A549 (cell line): Measurements from ENCODE around the gene LAMP5. TPM values are rescaled to one million over a fixed set of nuclear protein-coding genes. Genes with fewer than 3 reads are reported as not detected.
A peak's percentile ranks its signal among the peaks of the same experiment; 100 is the strongest.

Experiments
- ATAC-seq, 2 experiments: fragments of 200-7000 bp in 1 of 2; fragments of >200 bp in 1 of 2; cut with Nextera tagmentation in 1 of 2; cut with Tn5 transposase in 1 of 2; 3 replicates each; pipeline versions ENCODE4 v1.8.0 to v1.9.1; 2018 to 2020; ENCODE audit warnings: mild to moderate bottlenecking in 1 of 2, moderate library complexity in 1 of 2
- CTCF ChIA-PET: fragments of 300-600 bp; sonication (Branson Sonifier 250); formaldehyde crosslinking; extraction: SDS; loops from one replicate; lab custom pipeline; 2021; ENCODE audit warnings: antibody characterized with exemption, inconsistent platforms; lab: Yijun Ruan, JAX
- POLR2A ChIA-PET: fragments of 350-600 bp; formaldehyde crosslinking; extraction: SDS; loops from one replicate; lab custom pipeline; 2021; ENCODE audit warnings: antibody characterized with exemption, inconsistent platforms; lab: Yijun Ruan, JAX
- DNase-seq, 2 experiments: peaks; one replicate each; pipeline versions ENCODE4 v3.0.0 to v3.0.0-alpha.2; 2011 to 2016; ENCODE audit warnings: low read depth in 1 of 2, low spot score in 1 of 2
- FAIRE-seq: peaks from 2 replicates; lab custom pipeline; 2011; peaks lifted over from hg19 to GRCh38; lab: Jason Lieb, UNC
- H3K27ac ChIP-seq, 2 experiments: fragments of >200 bp; sonication (Bioruptor Twin); formaldehyde crosslinking; 3 replicates each; pipeline ENCODE4 v1.5.1; 2016 to 2017
- H3K4me1 ChIP-seq: fragments of >200 bp; sonication (Bioruptor Twin); formaldehyde crosslinking; 3 replicates; pipeline ENCODE4 v1.6.1; 2016
- H3K4me2 ChIP-seq: fragments of >200 bp; sonication (Bioruptor Twin); formaldehyde crosslinking; 3 replicates; pipeline ENCODE4 v1.6.1; 2016
- H3K4me3 ChIP-seq: fragments of >200 bp; sonication (Bioruptor Twin); formaldehyde crosslinking; 3 replicates; pipeline ENCODE4 v1.5.1; 2016
- H3K9me3 ChIP-seq: fragments of >200 bp; sonication (Bioruptor Twin); formaldehyde crosslinking; 3 replicates; pipeline ENCODE4 v1.6.1; 2016
- CBX2 ChIP-seq: fragments of 200-600 bp; sonication (generic); IDR thresholded peaks from 2 replicates; pipeline ENCODE4 v1.6.1; 2016; ENCODE audit warnings: low read depth, mild to moderate bottlenecking, borderline replicate concordance
- CBX8 ChIP-seq: fragments of 200-600 bp; sonication (generic); IDR thresholded peaks from 2 replicates; pipeline ENCODE4 v1.6.1; 2016
- CEBPB ChIP-seq, 2 experiments: fragments of >200 bp in 1 of 2; sonication (Bioruptor Twin) in 1 of 2; formaldehyde crosslinking in 1 of 2; IDR thresholded peaks; 2 replicates each; pipeline ENCODE4 v1.6.1; 2012 to 2016
- CHD2 ChIP-seq: fragments of 150-350 bp; IDR thresholded peaks from 2 replicates; pipeline ENCODE4 v1.6.1; 2014; ENCODE audit warnings: low read length; ENCODE audit not compliant: partially characterized antibody
- EHMT2 ChIP-seq: fragments of 200-600 bp; sonication (generic); IDR thresholded peaks from 2 replicates; pipeline ENCODE4 v1.6.1; 2016; ENCODE audit warnings: antibody characterized with exemption, low read depth, mild to moderate bottlenecking, moderate library complexity
- FOSB ChIP-seq: fragments of 250-450 bp; sonication (Bioruptor Pico); IDR thresholded peaks from 2 replicates; pipeline ENCODE4 v1.5.0; 2020; ENCODE audit warnings: mild to moderate bottlenecking, moderate library complexity
- HDAC2 ChIP-seq: fragments of 200-600 bp; sonication (generic); IDR thresholded peaks from 2 replicates; pipeline ENCODE4 v1.6.1; 2016
- HOXA7 ChIP-seq: fragments of 250-450 bp; sonication (Bioruptor Pico); IDR thresholded peaks from 2 replicates; pipeline ENCODE4 v1.5.0; 2020; ENCODE audit warnings: mild to moderate bottlenecking, moderate library complexity
- HOXB13 ChIP-seq: fragments of 250-450 bp; sonication (Bioruptor Pico); IDR thresholded peaks from 2 replicates; pipeline ENCODE4 v1.5.0; 2020; ENCODE audit warnings: low read depth, mild to moderate bottlenecking, moderate library complexity
- JUN ChIP-seq, 2 experiments: fragments of >200 bp; sonication (Bioruptor Twin); formaldehyde crosslinking; IDR thresholded peaks; 2 replicates in 1 of 2; 3 replicates in 1 of 2; pipeline ENCODE4 v1.6.1; 2016 to 2017
- KDM5A ChIP-seq: fragments of 200-600 bp; sonication (generic); IDR thresholded peaks from 2 replicates; pipeline ENCODE4 v1.6.1; 2016; ENCODE audit warnings: antibody characterized with exemption, mild to moderate bottlenecking
- MYC ChIP-seq: IDR thresholded peaks from 2 replicates; pipeline ENCODE4 v1.6.1; 2012; ENCODE audit warnings: mild to moderate bottlenecking, inconsistent platforms, low read length, improper control_type of control experiment, borderline replicate concordance
- NFE2L2 ChIP-seq: fragments of 150-350 bp; conservative IDR thresholded peaks from 2 replicates; pipeline ENCODE4 v1.6.1; 2014; ENCODE audit warnings: low read length
- NPAS2 ChIP-seq: fragments of 250-450 bp; sonication (Bioruptor Pico); IDR thresholded peaks from 2 replicates; pipeline ENCODE4 v1.8.0; 2022; ENCODE audit warnings: mild to moderate bottlenecking, moderate library complexity, borderline replicate concordance
- NR3C1 ChIP-seq: fragments of >200 bp; sonication (Bioruptor Twin); formaldehyde crosslinking; IDR thresholded peaks from 3 replicates; pipeline ENCODE4 v1.6.1; 2017
- PHF8 ChIP-seq: fragments of 200-600 bp; sonication (generic); IDR thresholded peaks from 2 replicates; pipeline ENCODE4 v1.6.1; 2016; ENCODE audit warnings: low read depth, mild to moderate bottlenecking, antibody characterized with exemption, moderate library complexity, borderline replicate concordance
- POLR2A ChIP-seq: IDR thresholded peaks from 2 replicates; pipeline ENCODE4 v1.6.1; 2012; ENCODE audit warnings: mild to moderate bottlenecking, low read length
- POLR2AphosphoS2 ChIP-seq: conservative IDR thresholded peaks from 2 replicates; pipeline ENCODE4 v1.6.1; 2012; ENCODE audit warnings: low read length, improper control_type of control experiment, inconsistent platforms
- RARB ChIP-seq: fragments of 250-450 bp; sonication (Bioruptor Pico); IDR thresholded peaks from 2 replicates; pipeline ENCODE4 v1.8.0; 2021; ENCODE audit warnings: mild to moderate bottlenecking, moderate library complexity
- RCOR1 ChIP-seq: fragments of 150-350 bp; IDR thresholded peaks from 2 replicates; pipeline ENCODE4 v1.6.1; 2014; ENCODE audit warnings: antibody characterized with exemption, low read length, low read depth
- TFCP2L1 ChIP-seq: fragments of 250-450 bp; sonication (Bioruptor Pico); IDR thresholded peaks from 2 replicates; pipeline ENCODE4 v1.5.0; 2021; ENCODE audit warnings: mild to moderate bottlenecking
- ZC3H11A ChIP-seq: fragments of 450-650 bp; IDR thresholded peaks from 2 replicates; pipeline ENCODE4 v1.6.1; 2014; ENCODE audit warnings: antibody characterized with exemption, mild to moderate bottlenecking
- ZNF302 ChIP-seq: fragments of 250-450 bp; sonication (Bioruptor Pico); IDR thresholded peaks from 2 replicates; pipeline ENCODE4 v1.9.0; 2021; ENCODE audit warnings: inconsistent platforms, mild to moderate bottlenecking, moderate library complexity
- WGBS: methylation state at CpG from one replicate; pipeline ENCODE4 v1.1.6; 2017; ENCODE audit errors: missing lambda C conversion rate; 5-methylcytosine and 5-hydroxymethylcytosine counted together
- polyA plus RNA-seq, 4 experiments: library from polyadenylated mRNA; depleted of rRNA in 3 of 4; stranded (reverse); fragments of >200 nt; fragmentation: RNase III in 1 of 4; extraction: RNeasy Plus Mini Kit Qiagen cat#74134 plus additional on column Dnase treatment in 1 of 4; gene quantifications; 2 replicates in 3 of 4; 3 replicates in 1 of 4; pipeline ENCODE4 v1.2.3, GENCODE V29; 2011 to 2017
- TF ChIP-seq, protein P1 (sequence below): fragments of >200 bp; sonication (Bioruptor Twin); formaldehyde crosslinking; IDR thresholded peaks from 3 replicates; pipeline ENCODE4 v1.6.1; 2016
- TF ChIP-seq, protein P2 (sequence below): fragments of 250-450 bp; sonication (Bioruptor Pico); IDR thresholded peaks from 2 replicates; pipeline ENCODE4 v1.5.0; 2020; ENCODE audit warnings: low read depth, mild to moderate bottlenecking, moderate library complexity
- TF ChIP-seq, protein P3 (sequence below): fragments of >200 bp; sonication (Bioruptor Twin); formaldehyde crosslinking; IDR thresholded peaks from 2 replicates; pipeline ENCODE4 v1.6.1; 2016
- TF ChIP-seq, protein P4 (sequence below): fragments of >200 bp; sonication (Bioruptor Twin); formaldehyde crosslinking; IDR thresholded peaks from 3 replicates; pipeline ENCODE4 v1.5.1; 2016
- TF ChIP-seq, protein P5 (sequence below): IDR thresholded peaks from 2 replicates; pipeline ENCODE4 v1.6.1; 2012

LAMP5 gene
- polyA plus RNA-seq, 2 of the 4 experiments (the other 2 are of a cell fraction), result 0.04 to 0.12 TPM

DNA sequence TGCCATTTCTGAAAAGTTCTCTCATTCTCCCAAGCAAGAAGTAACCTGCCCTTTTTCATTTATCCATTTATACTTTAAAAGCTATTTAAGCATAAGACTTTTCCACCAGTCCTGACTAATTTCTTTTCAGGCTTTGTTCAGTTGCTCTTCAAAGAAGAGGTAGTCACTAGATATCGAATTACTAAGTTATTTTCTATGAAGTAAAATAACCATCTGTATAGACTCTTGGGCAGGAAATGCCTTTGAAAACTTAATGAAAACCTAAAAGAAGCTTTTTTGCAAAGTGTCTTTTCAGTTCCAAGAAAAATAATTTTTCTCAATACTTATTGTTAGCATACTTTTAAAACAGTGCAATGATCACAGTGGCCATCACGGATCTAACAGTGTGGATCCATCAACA is 31.3 kb upstream of the LAMP5 start:
- H3K4me1 ChIP-seq, result no peaks in the 10 kb centered on the region
- WGBS, result 74% methylated on average over 2 of the region's 2 CpGs
- FAIRE-seq, result peak; percentile 68
- no peak for DNase-seq
- H3K27ac ChIP-seq, result no peak overlapping the region
- ChIA-PET POLR2A (no interaction called here), CTCF (no interaction called here)
- TF ChIP-seq, protein P1, sequence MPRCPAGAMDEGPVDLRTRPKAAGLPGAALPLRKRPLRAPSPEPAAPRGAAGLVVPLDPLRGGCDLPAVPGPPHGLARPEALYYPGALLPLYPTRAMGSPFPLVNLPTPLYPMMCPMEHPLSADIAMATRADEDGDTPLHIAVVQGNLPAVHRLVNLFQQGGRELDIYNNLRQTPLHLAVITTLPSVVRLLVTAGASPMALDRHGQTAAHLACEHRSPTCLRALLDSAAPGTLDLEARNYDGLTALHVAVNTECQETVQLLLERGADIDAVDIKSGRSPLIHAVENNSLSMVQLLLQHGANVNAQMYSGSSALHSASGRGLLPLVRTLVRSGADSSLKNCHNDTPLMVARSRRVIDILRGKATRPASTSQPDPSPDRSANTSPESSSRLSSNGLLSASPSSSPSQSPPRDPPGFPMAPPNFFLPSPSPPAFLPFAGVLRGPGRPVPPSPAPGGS, result no peak
- TF ChIP-seq KDM5A (no peak), NFE2L2 (no peak), CEBPB (IDR thresholded peaks at IDR 0.05) (no peak), RARB (CRISPR knock-in tag) (no peak), HOXA7 (no peak), POLR2A (no peak), HDAC2 (no peak), TFCP2L1 (CRISPR knock-in tag) (no peak), POLR2AphosphoS2 (no peak), JUN (IDR thresholded peaks at IDR 0.05) (no peak), HOXB13 (CRISPR knock-in tag) (no peak), CHD2 (no peak), NR3C1 (no peak)
- TF ChIP-seq, protein P2, sequence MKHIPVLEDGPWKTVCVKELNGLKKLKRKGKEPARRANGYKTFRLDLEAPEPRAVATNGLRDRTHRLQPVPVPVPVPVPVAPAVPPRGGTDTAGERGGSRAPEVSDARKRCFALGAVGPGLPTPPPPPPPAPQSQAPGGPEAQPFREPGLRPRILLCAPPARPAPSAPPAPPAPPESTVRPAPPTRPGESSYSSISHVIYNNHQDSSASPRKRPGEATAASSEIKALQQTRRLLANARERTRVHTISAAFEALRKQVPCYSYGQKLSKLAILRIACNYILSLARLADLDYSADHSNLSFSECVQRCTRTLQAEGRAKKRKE (CRISPR knock-in tag), result no peak
- H3K4me2 ChIP-seq, result no peak overlapping the region
- H3K9me3 ChIP-seq, result no peaks in the 10 kb centered on the region
- no peak overlapping the region for H3K4me3 ChIP-seq
- no peak for ATAC-seq

DNA sequence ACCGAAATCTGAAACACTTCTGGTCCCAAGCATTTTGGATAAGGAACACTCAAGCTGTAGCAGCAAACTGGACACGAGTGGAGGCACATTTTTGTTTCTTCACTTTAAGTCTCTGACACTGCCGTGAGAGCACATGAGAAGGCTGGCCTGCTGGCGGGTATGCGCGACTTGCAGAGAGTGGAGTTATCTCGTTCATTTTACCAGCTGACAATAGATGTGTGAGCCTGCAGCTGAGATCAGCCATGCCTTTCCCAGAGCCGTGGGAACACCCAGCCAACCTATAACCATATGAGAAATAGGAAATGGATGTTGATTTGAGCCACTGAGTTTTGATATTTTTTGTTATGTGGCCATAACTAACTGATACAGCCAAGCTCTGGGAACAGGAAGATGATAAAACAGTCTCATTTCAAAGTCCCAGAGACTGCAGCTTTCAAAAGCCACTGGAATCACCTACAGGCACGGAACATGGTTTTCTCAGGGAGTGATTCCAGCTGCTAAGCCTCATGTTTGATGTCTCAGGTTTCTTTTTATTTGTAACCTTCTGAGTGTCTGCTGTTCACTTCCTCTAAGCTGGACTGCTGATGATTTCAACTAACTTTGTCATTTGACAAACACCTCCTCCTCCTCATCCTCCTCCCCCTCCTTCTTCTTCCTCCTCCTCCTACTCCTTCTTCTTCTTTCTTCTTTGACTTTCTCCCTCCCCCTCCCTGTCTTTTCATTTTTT is 28.6 kb upstream of the LAMP5 start:
- ChIA-PET CTCF (interaction anchor here (0.6 to 1.2 kb wide), 2 partner anchors 77 to 131 kb away, joined by 3 to 5 read pairs; no protein-coding TSS in a partner anchor), POLR2A (no interaction called here)
- no peak for ATAC-seq
- Histone ChIP-seq H3K4me3 (no peak overlapping the region), H3K27ac (no peak overlapping the region), H3K4me2 (no peak overlapping the region), H3K4me1 (no peaks in the 10 kb centered on the region), H3K9me3 (no peaks in the 10 kb centered on the region)
- DNase-seq, result no peak
- WGBS, result 79% methylated on average over 9 of the region's 9 CpGs
- FAIRE-seq, result no peak
- TF ChIP-seq, protein P3, sequence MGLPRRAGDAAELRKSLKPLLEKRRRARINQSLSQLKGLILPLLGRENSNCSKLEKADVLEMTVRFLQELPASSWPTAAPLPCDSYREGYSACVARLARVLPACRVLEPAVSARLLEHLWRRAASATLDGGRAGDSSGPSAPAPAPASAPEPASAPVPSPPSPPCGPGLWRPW, result no peak
- TF ChIP-seq NPAS2 (CRISPR knock-in tag), result no peak
- no peak for TF ChIP-seq ZC3H11A
- TF ChIP-seq, protein P4, sequence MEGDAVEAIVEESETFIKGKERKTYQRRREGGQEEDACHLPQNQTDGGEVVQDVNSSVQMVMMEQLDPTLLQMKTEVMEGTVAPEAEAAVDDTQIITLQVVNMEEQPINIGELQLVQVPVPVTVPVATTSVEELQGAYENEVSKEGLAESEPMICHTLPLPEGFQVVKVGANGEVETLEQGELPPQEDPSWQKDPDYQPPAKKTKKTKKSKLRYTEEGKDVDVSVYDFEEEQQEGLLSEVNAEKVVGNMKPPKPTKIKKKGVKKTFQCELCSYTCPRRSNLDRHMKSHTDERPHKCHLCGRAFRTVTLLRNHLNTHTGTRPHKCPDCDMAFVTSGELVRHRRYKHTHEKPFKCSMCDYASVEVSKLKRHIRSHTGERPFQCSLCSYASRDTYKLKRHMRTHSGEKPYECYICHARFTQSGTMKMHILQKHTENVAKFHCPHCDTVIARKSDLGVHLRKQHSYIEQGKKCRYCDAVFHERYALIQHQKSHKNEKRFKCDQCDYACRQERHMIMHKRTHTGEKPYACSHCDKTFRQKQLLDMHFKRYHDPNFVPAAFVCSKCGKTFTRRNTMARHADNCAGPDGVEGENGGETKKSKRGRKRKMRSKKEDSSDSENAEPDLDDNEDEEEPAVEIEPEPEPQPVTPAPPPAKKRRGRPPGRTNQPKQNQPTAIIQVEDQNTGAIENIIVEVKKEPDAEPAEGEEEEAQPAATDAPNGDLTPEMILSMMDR, result no peak
- TF ChIP-seq ZNF302 (CRISPR knock-in tag), result no peak
- no peak for TF ChIP-seq JUN (IDR thresholded peaks at IDR 0.05)
- no peak for TF ChIP-seq EHMT2
- TF ChIP-seq MYC, result no peak
- no peak for TF ChIP-seq CHD2
- no peak for TF ChIP-seq FOSB
- TF ChIP-seq CBX2, result no peak
- TF ChIP-seq CBX8, result no peak
- TF ChIP-seq, protein P5, sequence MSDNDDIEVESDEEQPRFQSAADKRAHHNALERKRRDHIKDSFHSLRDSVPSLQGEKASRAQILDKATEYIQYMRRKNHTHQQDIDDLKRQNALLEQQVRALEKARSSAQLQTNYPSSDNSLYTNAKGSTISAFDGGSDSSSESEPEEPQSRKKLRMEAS, result no peak
- TF ChIP-seq RCOR1, result no peak
- TF ChIP-seq CEBPB (IDR thresholded peaks at IDR 0.05), result no peak
- TF ChIP-seq HOXA7, result no peak
- TF ChIP-seq PHF8, result no peak
- no peak for TF ChIP-seq HDAC2
